Uterus (tissue), 4 donors: ENCODE data around the gene SCLT1. TPM values are rescaled to one million over a fixed set of nuclear protein-coding genes. Genes with fewer than 3 reads are reported as not detected.
A peak's percentile ranks its signal among the peaks of the same experiment; 100 is the strongest.

ENCODE experiments used
- DNase-seq, 2 donors: peaks; one replicate each; pipeline ENCODE4 v3.0.0-alpha.2; 2019 to 2020
- H3K27ac ChIP-seq, 2 donors: fragments of 200-600 bp; sonication (generic); 1 replicate in 1 of 2; 2 replicates in 1 of 2; pipeline ENCODE4 v1.5.1; 2016 to 2018
- H3K27me3 ChIP-seq, 2 donors: fragments of 200-600 bp; sonication (generic); one replicate each; pipeline ENCODE4 v1.5.1; 2018 to 2019; ENCODE audit warnings: control low read depth in 1 of 2
- H3K36me3 ChIP-seq, 2 donors: fragments of 200-600 bp; sonication (generic); one replicate each; pipeline ENCODE4 v1.5.1; 2019; ENCODE audit warnings: control low read depth in 1 of 2
- H3K4me1 ChIP-seq, 2 donors: fragments of 200-600 bp; sonication (generic); one replicate each; pipeline ENCODE4 v1.5.1; 2018 to 2019; ENCODE audit warnings: control low read depth in 1 of 2
- H3K4me3 ChIP-seq, 2 donors: fragments of 200-600 bp; sonication (generic); 1 replicate in 1 of 2; 2 replicates in 1 of 2; pipeline ENCODE4 v1.5.1; 2018 to 2019; ENCODE audit warnings: mild to moderate bottlenecking in 1 of 2
- H3K9me3 ChIP-seq, 2 donors: fragments of 200-600 bp; sonication (generic); one replicate each; pipeline ENCODE4 v1.5.1; 2019; ENCODE audit warnings: control low read depth in 1 of 2
- POLR2A ChIP-seq, 2 donors: fragments of 450-650 bp; IDR thresholded peaks; one replicate each; pipeline ENCODE4 v1.6.1; 2016; ENCODE audit warnings: antibody characterized with exemption in 2 of 2, mild to moderate bottlenecking in 1 of 2, moderate library complexity in 1 of 2
- intact Hi-C: fragments of 100-400 bp; cut with DNase I; formaldehyde crosslinking; loops from one replicate; pipeline ENCODE4 v1.15.1; 2023; ENCODE audit warnings: low total_unique reads
- total RNA-seq, 4 donors: library from RNA; depleted of rRNA in 3 of 4; stranded (reverse); fragments of >200 nt in 3 of 4; gene quantifications; one replicate each; pipeline versions ENCODE4 v1.1.0 to v1.2.4, GENCODE V29; 2014 to 2023
- TF ChIP-seq, protein P1 (sequence below), 4 experiments: fragments of 200-600 bp in 2 of 4; fragments of 450-650 bp in 2 of 4; sonication (generic) in 2 of 4; IDR thresholded peaks; one replicate each; pipeline ENCODE4 v1.5.1; 2016 to 2019; ENCODE audit warnings: antibody characterized with exemption in 4 of 4, mild to moderate bottlenecking in 2 of 4, moderate library complexity in 1 of 4
- donor health status: DM: yes; HTN: yes; CAD: no.

SCLT1 gene
- total RNA-seq, 4 donors from 2014 or later: 7.2 to 47.5 (median 30.6) TPM

- H3K4me1 ChIP-seq: no peaks in the 10 kb centered on the region
Observed at GRCh38 chr4:129110931-129111330, 17.6 kb upstream of the SCLT1 start.

GRCh38 chr4:129109965-129110824, 16.9 kb upstream of the SCLT1 start:
- no peak overlapping the region for H3K27ac ChIP-seq
- H3K27me3 ChIP-seq: no peaks in the 10 kb centered on the region
- DNase-seq: no peak
- intact Hi-C loops: no loop called here
- H3K4me1 ChIP-seq: no peaks in the 10 kb centered on the region
- TF ChIP-seq POLR2A (IDR thresholded peaks at IDR 0.05): no peak
- TF ChIP-seq, protein P1, sequence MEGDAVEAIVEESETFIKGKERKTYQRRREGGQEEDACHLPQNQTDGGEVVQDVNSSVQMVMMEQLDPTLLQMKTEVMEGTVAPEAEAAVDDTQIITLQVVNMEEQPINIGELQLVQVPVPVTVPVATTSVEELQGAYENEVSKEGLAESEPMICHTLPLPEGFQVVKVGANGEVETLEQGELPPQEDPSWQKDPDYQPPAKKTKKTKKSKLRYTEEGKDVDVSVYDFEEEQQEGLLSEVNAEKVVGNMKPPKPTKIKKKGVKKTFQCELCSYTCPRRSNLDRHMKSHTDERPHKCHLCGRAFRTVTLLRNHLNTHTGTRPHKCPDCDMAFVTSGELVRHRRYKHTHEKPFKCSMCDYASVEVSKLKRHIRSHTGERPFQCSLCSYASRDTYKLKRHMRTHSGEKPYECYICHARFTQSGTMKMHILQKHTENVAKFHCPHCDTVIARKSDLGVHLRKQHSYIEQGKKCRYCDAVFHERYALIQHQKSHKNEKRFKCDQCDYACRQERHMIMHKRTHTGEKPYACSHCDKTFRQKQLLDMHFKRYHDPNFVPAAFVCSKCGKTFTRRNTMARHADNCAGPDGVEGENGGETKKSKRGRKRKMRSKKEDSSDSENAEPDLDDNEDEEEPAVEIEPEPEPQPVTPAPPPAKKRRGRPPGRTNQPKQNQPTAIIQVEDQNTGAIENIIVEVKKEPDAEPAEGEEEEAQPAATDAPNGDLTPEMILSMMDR (IDR thresholded peaks at IDR 0.05): no peak
- no peak overlapping the region for H3K4me3 ChIP-seq
- H3K36me3 ChIP-seq: no peaks in the 10 kb centered on the region
- H3K9me3 ChIP-seq: no peaks in the 10 kb centered on the region

More at GRCh38 chr4:129110931-129111330, 17.6 kb upstream of the SCLT1 start:
- Histone ChIP-seq H3K4me3 (no peak overlapping the region), H3K36me3 (no peaks in the 10 kb centered on the region), H3K27ac (no peak overlapping the region), H3K9me3 (no peaks in the 10 kb centered on the region), H3K27me3 (no peaks in the 10 kb centered on the region)
- TF ChIP-seq, protein P1 (IDR thresholded peaks at IDR 0.05): no peak
- no peak for TF ChIP-seq POLR2A (IDR thresholded peaks at IDR 0.05)
- no peak for DNase-seq
- intact Hi-C loops: no loop called here

GRCh38 chr4:129098531-129099001, 5.2 kb upstream of the SCLT1 start:
- intact Hi-C loops: no loop called here
- DNase-seq: no peak
- H3K27me3 ChIP-seq: no peaks in the 10 kb centered on the region
- H3K4me3 ChIP-seq: no peak overlapping the region
- H3K9me3 ChIP-seq: no peaks in the 10 kb centered on the region
- H3K4me1 ChIP-seq: peaks cover 0 to 13% of the 10 kb centered on the region in 2 donors
- H3K27ac ChIP-seq: no peak overlapping the region
- no peaks in the 10 kb centered on the region for H3K36me3 ChIP-seq
- no peak for TF ChIP-seq POLR2A (IDR thresholded peaks at IDR 0.05)
- TF ChIP-seq, protein P1 (IDR thresholded peaks at IDR 0.05): no peak

GRCh38 chr4:129095811-129096454, 2.6 kb upstream of the SCLT1 start, which contains the start of gene C4orf33:
TSS of gene C4orf33 (plus strand) at chr4:129096152. CDS start at chr4:129102611, 6,459 bp downstream.
- no peaks in the 10 kb centered on the region for H3K9me3 ChIP-seq
- no peaks in the 10 kb centered on the region for H3K36me3 ChIP-seq
- TF ChIP-seq, protein P1 (IDR thresholded peaks at IDR 0.05): no peak
- peak in 1 of 2 donors; percentile 26 for TF ChIP-seq POLR2A (IDR thresholded peaks at IDR 0.05)
- peak; percentile 53 to 63 for DNase-seq
- H3K27ac ChIP-seq: peak within 1 kb of the TSS; percentile 67 to 88
- H3K4me3 ChIP-seq: peak within 1 kb of the TSS; percentile 50 to 56
- H3K27me3 ChIP-seq: no peaks in the 10 kb centered on the region
- intact Hi-C loops: no loop called here
- peaks cover 0 to 13% of the 10 kb centered on the region in 2 donors for H3K4me1 ChIP-seq

GRCh38 chr4:129094347-129094746, 1.0 kb upstream of the SCLT1 start:
- Histone ChIP-seq H3K27me3 (no peaks in the 10 kb centered on the region), H3K4me1 (peaks cover 0 to 13% of the 10 kb centered on the region in 2 donors), H3K36me3 (no peaks in the 10 kb centered on the region), H3K27ac (peak overlapping the region in 1 of 2 donors; percentile 92), H3K4me3 (peak overlapping the region in 1 of 2 donors; percentile 85), H3K9me3 (no peaks in the 10 kb centered on the region)
- no peak for DNase-seq
- intact Hi-C loops: no loop called here
- no peak for TF ChIP-seq POLR2A (IDR thresholded peaks at IDR 0.05)
- TF ChIP-seq, protein P1 (IDR thresholded peaks at IDR 0.05): no peak
